Erythroblast (primary cell): ENCODE measurements around the gene ADGRG3.
"Not testable (repeated sequence)": the region's sequence is repeated elsewhere in the genome, so short reads cannot be mapped to it uniquely, and the experiment has no call there.

ENCODE experiments used
- DNase-seq, 2 experiments: peaks; one replicate each; lab custom pipeline; 2025; lab: John Stamatoyannopoulos, UW
- GATA1 ChIP-seq: IDR thresholded peaks from 2 replicates; pipeline ENCODE4 v1.6.1; 2011; ENCODE audit warnings: low read depth, mild to moderate bottlenecking, control low read depth, low read length, moderate library complexity
- POLR2A ChIP-seq: IDR thresholded peaks from 2 replicates; pipeline ENCODE4 v1.6.1; 2011; ENCODE audit warnings: mild to moderate bottlenecking, low read length

The ADGRG3 gene

DNA sequence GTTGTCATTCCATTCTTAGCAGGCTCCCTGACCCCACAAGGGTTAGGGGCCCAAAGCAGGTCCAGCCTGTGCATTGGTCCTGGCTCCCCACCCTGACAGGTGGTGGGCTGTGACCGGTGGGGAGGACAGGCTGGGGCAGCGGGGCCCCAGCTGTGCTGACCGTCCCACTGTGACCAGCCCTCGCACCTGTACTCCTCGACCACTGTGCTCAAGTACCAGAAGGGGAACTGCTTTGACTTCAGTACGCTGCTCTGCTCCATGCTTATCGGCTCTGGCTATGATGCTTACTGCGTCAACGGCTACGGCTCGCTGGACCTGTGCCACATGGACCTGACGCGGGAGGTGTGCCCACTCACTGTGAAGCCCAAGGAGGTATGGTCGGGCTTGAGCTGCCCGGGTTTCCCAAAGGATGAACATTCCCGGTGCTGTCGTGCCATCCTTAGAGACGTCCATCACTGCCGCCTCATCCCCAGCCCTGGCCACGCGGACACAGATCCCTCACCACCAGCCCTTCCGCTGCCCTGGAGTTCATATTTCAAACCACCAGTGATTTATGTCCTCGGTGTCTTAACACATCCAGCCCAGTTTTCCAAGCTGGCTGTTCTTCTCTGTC lies 33.8 kb downstream of the ADGRG3 start:
- no peak for TF ChIP-seq POLR2A
- TF ChIP-seq GATA1, result no peak
- DNase-seq, result no peak

DNA sequence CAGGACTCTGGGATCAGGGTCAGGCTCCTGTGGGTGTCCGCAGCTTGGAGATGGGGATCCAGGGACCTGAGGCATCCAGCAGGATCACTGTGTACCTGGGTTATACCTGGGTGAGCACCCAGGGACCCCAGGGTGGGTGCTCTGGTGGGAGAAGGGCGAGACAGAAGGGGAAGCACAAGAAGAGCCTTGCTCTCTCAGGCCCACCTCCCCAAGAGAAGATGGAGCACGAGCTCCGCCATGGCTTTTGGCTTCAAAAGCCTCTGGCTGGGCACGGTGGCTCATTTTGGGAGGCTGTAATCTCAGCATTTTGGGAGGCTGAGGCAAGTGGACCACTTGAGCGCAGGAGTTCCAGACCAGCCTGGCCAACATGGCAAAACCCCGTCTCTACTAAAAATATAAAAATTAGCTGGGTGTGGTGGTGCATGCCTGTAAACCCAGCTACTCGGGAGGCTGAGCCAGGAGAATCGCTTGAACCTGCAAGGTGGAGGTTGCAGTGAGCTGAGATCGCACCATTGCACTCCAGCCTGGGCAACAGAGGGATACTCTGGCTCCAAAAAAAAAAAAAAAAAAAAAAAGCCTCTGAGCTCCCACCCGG lies 35.4 kb downstream of the ADGRG3 start:
- no peak for TF ChIP-seq POLR2A
- TF ChIP-seq GATA1, result no peak

DNA sequence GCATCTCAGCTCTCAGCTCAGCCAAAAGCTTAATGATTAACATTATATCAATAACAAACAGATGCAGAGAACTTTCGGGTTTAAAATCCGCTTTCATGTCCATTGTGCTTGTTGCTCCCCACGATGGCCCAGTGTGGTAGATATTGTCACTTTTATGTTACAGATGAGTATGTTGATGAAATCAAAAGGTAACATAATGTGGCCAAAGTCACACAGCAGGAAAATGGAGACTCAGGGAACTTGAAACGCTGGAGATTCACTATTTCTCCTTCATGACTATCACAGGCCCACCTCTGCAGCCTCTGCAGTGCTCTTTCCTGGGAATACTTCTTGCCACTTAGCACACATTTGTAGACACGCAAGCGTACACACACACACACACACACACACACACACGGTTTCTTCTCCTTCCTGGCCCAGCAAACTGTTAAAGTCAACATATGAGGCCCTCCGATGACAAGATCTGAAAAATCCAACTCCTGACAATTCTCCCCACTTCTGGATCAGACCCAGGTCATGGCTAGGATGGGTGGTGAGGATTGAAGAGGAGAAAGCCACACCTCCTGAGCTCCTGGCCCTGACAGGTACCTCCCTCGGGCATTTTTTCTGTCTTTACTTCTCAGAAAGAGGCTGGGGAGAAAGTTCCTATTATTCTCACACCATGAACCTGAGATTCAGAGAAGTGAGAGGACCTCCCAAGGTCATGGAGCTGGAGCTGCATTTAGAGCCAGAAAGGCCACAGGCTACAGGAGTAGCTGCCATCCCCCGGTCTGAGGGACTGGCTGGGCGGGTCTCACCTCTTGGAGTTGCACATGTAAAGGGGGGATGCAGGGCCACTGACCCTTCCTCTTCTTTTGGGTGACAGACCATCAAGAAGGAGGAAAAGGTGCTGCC lies 36.2 kb downstream of the ADGRG3 start:
- DNase-seq, result no peak
- TF ChIP-seq POLR2A, result no peak
- no peak for TF ChIP-seq GATA1

More for the DNA sequence above, 35.4 kb downstream of the ADGRG3 start:
- no peak for DNase-seq

DNA sequence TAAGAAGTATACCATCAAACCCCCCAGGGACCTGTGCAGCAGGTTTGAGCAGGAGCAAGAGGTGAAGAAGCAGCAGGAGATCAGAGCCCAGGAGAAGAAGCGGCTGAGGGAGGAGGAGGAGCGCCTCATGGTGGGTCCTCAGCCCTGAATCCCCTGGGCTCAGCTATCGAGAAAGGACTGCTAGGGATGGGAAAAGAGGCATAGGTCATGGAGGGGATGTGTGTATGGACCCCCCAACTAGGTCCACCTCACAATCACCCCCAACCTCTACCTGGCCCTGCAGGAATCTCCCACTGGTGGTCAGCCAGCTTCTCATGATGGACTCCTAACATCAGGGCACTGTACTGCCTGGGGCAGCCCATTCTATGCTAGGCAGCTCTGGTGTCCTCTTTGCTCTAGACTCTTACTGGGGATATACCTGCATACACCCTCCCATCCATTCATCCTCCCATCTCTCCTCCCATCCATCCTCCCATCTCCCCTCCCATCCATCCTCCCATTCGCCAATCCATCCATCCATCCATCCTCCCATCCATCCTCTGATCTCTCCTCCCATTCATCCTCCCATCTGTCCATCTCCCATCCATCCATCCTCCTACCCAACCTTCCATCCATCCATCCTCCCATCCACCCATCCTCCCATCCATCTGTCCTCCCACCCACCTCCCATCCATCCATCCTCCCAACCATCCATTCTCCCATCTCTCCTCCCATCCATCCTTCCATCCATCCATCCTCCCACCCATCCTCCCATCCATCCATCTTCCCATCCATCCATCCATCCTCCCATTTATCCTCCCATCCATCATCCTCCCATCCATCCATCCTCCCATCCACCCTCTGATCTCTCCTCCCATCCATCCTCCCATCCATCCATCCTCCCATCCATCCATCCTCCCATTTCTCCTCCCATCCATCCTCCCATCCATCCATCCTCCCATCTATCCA lies 37.1 kb downstream of the ADGRG3 start:
- no peak for DNase-seq
- TF ChIP-seq GATA1 (no peak), POLR2A (no peak)

DNA sequence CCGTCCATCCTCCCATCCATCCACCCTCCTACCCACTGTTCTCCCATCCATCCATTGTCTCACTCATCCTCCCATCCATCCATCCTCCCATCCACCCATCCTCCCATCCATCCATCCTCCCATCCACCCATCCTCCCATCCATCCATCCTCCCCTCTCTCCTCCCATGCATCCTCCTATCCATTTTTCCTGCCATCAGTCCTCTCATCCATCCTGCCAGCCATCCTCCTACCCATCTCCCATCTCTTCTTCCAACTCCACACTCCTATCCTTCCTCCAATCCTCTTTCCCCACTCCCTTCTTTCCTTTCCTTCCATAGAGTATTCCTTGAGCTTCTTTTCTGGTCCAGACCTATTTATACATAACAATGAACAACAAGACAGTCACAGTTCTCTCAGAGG lies 38.6 kb downstream of the ADGRG3 start:
- TF ChIP-seq POLR2A (no peak), GATA1 (no peak)
- DNase-seq, result no peak

DNA sequence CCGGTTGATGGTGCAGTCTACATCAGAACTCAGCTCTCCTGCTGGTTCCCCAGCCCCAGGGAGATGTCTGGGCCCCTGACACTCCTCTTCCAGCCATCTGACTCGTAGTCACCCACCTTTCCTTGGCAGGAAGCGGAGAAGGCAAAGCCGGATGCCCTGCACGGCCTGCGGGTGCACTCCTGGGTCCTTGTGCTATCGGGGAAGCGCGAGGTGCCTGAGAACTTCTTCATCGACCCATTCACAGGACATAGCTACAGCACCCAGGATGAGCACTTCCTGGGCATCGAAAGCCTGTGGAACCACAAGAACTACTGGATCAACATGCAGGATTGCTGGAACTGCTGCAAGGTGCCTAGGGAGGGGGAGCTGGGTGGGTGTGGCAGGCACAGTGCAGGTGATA lies 39.2 kb downstream of the ADGRG3 start:
- TF ChIP-seq GATA1 (no peak), POLR2A (no peak)
- no peak for DNase-seq

DNA sequence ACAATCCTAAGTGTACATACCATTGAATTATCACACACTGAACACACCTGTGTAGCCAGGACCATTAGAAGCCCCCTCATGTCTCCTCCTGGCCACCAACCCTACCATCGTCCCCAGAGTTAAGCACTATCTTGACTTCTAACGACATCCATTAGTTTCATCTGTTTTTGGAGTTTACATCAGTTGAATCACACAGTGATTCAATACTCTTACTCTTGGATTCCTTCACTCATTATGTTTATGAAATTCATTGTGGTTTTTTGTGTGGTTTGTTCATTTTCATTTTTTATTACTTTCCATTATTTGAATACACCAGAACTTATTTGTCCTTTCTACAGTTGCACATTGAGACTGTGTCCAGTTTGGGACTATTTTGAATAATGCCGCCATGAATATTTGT lies 40.1 kb downstream of the ADGRG3 start:
- TF ChIP-seq POLR2A (no peak), GATA1 (no peak)
- DNase-seq, result no peak

DNA sequence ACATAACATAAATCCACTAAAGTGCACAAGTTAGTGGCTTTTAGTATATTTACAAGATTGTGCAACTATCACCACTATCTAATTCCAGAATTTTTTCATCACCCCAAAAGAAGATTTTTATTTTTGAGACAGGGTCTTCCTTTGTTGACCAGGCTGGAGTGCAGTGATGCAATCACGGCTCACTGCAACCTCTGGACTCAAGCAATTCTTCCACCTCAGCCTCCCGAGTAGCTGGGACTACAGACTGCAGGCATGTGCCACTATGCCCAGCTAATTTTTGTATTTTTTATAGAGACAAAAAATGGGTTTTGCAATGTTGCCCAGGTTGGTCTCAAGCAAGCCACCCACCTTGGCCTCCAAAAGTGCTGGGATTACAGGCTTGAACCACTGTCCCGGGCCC lies 41.6 kb downstream of the ADGRG3 start:
- no peak for DNase-seq
- TF ChIP-seq GATA1 (no peak), POLR2A (no peak)

DNA sequence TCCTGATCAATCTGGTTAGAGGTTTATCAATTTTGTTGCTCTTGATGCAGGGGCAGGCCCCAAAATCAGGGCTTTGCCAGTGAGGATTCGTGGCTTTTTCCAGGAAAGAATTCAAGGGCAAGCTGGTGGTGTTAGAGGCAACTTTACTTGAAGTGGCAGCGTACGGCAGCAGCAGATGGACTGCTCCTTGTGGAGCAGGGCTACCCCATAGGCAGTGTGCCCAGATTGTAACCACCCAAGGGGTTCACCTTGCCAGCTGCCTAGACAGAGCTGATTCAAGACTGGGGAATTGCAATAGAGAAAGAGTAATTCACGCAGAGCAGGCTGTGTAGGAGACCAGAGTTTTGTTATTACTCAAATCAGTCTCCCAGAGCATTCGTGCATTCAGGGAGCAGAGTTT lies 43.2 kb downstream of the ADGRG3 start:
- DNase-seq, result no peak
- TF ChIP-seq GATA1 (no peak), POLR2A (no peak)

DNA sequence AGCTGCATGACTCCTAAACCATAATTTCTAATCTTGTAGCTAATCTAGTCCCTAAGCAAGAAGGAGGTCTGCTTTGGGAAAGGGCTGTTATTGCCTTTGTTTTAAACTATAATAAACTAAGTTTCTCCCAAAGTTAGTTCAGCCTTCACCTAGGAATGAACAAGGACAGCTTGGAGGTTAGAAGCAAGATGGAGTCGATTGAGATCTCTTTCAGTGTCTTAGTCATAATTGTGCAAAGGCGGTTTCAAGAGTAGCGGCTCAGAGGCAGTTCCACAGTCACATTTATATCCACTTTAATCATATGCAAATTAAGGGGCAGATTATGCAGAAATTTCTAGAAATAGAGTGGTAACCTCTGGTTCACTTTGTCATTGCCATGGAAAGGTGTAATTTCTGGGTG lies 43.9 kb downstream of the ADGRG3 start:
- TF ChIP-seq GATA1 (no peak), POLR2A (no peak)
- no peak for DNase-seq

DNA sequence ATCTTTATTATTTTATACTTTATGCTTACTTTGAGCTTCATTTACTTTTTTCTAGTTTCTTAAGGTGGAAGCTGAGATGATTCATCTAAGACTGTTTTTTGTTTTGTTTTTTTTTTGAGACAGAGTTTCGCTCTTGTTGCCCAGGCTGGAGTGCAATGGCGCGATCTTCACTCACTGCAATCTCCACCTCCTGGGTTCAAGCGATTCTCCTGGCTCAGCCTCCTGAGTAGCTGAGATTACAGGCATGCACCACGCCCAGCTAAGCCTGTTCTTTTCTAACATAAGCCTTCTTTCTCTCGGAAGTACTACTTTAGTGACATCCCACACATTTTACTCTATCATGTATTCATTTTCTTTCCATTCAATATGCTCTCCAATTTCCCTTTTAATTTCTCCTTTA lies 44.5 kb downstream of the ADGRG3 start:
- DNase-seq, result not testable (repeated sequence)

DNA sequence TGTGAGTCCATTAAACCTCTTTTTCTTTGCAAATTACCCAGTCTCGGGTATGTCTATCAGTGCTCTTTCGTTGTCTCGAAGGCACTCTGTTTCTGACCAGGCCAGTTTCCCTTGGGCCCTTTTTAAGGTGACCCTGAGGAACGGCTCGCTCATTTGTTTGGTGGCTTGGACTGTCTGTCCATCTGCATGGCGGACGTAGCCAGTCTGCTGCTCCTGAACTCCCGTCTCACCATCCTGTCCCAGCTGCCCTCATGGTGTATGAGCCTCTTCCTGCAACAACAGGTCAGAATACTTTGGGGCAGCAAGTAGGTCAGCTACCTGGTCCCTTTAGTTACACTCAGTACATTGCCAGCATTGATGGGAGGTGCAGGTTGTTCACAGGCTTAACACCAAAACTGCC lies 45.5 kb downstream of the ADGRG3 start:
- DNase-seq, result no peak
- TF ChIP-seq POLR2A (no peak), GATA1 (no peak)

DNA sequence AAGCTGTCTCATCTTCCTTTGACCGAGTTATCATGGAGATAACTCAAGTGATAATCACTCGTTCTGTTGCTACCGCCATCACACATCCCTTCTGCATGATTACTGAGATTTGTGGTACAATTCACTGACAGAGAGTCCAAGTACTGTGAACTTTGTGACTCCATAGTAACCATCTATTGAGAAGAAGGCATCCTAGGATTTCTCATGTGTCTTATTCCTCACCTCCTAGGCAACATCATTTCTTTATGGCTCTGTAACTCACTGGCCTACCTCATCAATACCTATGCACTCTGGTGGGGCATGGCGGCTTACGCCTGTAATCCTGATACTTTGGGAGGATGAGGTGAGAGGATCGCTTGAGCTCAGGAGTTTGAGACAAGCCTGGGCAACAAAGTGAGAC lies 45.9 kb downstream of the ADGRG3 start:
- TF ChIP-seq GATA1 (no peak), POLR2A (no peak)
- no peak for DNase-seq

DNA sequence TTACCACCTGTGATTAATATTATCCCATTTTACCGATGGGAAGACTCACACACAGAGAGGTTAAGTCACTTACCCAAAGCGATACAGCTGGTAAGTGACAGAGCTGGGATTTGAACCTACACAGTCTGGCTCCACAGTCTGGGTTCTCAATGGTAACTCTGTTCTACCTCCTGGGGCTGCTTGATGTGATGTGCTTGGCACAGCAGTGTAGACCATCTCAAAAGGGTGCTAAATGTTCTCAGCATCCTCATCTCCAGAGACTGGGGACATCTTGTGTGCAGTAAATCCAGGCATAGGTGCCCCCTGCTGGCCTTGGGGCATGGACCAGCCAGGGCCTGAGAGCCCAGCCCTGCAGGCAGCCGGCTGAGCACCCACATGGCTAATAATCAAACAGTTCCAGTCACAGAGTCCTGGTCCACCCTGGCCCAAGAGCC lies 52.1 kb downstream of the ADGRG3 start:
- TF ChIP-seq GATA1 (no peak), POLR2A (no peak)
- DNase-seq, result peak; percentile 78 to 83
